ENCODE data around the gene EPB41L5. TPM values are rescaled to one million over a fixed set of nuclear protein-coding genes. Genes with fewer than 3 reads are reported as not detected.
A peak's percentile ranks its signal among the peaks of the same experiment; 100 is the strongest.

EPB41L5 gene
- total RNA-seq, 1 donor from 2014 or later: 78.0 TPM

- Mint-ChIP-seq H3K36me3 (ENCODE audit: low read depth, unreplicated experiment) (peaks cover 26% of the 10 kb centered on the region), H3K4me3 (ENCODE audit: unreplicated experiment) (no peak overlapping the region), H3K27me3 (ENCODE audit: unreplicated experiment) (peaks cover 23% of the 10 kb centered on the region), H3K27ac (ENCODE audit: unreplicated experiment) (no peak overlapping the region), H3K4me1 (ENCODE audit: unreplicated experiment) (peaks cover 34% of the 10 kb centered on the region), H3K9me3 (ENCODE audit: unreplicated experiment) (peaks cover 3% of the 10 kb centered on the region)
- TF ChIP-seq CTCF (IDR thresholded peaks at IDR 0.05; ENCODE audit: unreplicated experiment): no peak
- DNase-seq (ENCODE audit: low spot score): no peak
These were observed 206.4 kb downstream of the EPB41L5 start for GRCh38 chr2:120219291-120219690.

DNA sequence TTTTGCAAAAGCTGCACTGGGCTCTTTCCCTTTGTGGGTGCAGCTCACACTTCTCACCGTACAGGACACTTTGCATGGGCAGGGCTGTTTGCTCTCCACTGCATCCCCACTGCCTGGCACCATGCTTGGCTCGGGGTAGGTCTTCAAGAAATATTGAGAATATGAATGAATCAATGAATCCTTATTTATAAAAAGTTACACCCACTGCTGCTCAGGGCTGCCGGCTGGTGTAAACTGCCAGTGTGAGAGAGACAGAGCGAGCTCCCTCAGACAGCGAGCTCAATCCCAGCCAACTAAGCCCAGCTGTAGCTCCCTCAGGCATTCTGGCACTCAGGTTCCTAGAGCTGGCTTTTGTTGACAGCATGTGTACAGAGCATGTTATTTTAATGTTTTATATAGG, 206.9 kb downstream of the EPB41L5 start:
- Mint-ChIP-seq H3K9me3 (ENCODE audit: unreplicated experiment) (peaks cover 3% of the 10 kb centered on the region), H3K27me3 (ENCODE audit: unreplicated experiment) (peaks cover 23% of the 10 kb centered on the region), H3K4me1 (ENCODE audit: unreplicated experiment) (peaks cover 37% of the 10 kb centered on the region), H3K27ac (ENCODE audit: unreplicated experiment) (no peak overlapping the region), H3K36me3 (ENCODE audit: low read depth, unreplicated experiment) (peaks cover 26% of the 10 kb centered on the region), H3K4me3 (ENCODE audit: unreplicated experiment) (no peak overlapping the region)
- no peak for DNase-seq (ENCODE audit: low spot score)
- TF ChIP-seq CTCF (IDR thresholded peaks at IDR 0.05; ENCODE audit: unreplicated experiment): no peak

- peaks cover 38% of the 10 kb centered on the region for H3K4me1 Mint-ChIP-seq (ENCODE audit: unreplicated experiment)
- H3K36me3 Mint-ChIP-seq (ENCODE audit: low read depth, unreplicated experiment): peaks cover 26% of the 10 kb centered on the region
- TF ChIP-seq CTCF (IDR thresholded peaks at IDR 0.05; ENCODE audit: unreplicated experiment): no peak
- peaks cover 26% of the 10 kb centered on the region for H3K27me3 Mint-ChIP-seq (ENCODE audit: unreplicated experiment)
- no peak overlapping the region for H3K27ac Mint-ChIP-seq (ENCODE audit: unreplicated experiment)
- DNase-seq (ENCODE audit: low spot score): no peak
- peaks cover 3% of the 10 kb centered on the region for H3K9me3 Mint-ChIP-seq (ENCODE audit: unreplicated experiment)
- H3K4me3 Mint-ChIP-seq (ENCODE audit: unreplicated experiment): peak overlapping the region; percentile 60
These were observed 207.9 kb downstream of the EPB41L5 start for GRCh38 chr2:120220756-120221155.

DNA sequence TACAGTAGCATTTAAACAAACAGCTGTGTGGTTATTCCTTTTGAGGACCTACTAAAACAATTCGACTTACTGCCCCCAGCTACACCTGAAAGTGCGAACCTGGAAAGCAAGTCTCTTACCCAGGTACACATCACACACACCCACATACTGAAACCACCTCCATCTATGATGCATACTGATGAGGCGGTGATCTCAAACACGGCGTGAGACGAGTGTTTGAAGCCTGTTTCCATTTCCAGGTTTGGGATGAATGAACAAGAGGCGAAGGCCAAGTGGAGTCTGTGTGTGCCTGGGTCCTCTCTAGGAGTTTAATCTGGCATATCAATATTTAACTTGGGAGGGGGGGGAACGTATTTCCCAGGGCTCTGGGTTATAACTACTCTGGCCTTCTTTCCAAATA, 208.7 kb downstream of the EPB41L5 start:
- Mint-ChIP-seq H3K36me3 (ENCODE audit: low read depth, unreplicated experiment) (peaks cover 26% of the 10 kb centered on the region), H3K27ac (ENCODE audit: unreplicated experiment) (no peak overlapping the region), H3K4me3 (ENCODE audit: unreplicated experiment) (peak overlapping the region; percentile 87), H3K4me1 (ENCODE audit: unreplicated experiment) (peaks cover 43% of the 10 kb centered on the region), H3K27me3 (ENCODE audit: unreplicated experiment) (peaks cover 29% of the 10 kb centered on the region), H3K9me3 (ENCODE audit: unreplicated experiment) (peaks cover 3% of the 10 kb centered on the region)
- no peak for TF ChIP-seq CTCF (IDR thresholded peaks at IDR 0.05; ENCODE audit: unreplicated experiment)
- DNase-seq (ENCODE audit: low spot score): no peak

DNA sequence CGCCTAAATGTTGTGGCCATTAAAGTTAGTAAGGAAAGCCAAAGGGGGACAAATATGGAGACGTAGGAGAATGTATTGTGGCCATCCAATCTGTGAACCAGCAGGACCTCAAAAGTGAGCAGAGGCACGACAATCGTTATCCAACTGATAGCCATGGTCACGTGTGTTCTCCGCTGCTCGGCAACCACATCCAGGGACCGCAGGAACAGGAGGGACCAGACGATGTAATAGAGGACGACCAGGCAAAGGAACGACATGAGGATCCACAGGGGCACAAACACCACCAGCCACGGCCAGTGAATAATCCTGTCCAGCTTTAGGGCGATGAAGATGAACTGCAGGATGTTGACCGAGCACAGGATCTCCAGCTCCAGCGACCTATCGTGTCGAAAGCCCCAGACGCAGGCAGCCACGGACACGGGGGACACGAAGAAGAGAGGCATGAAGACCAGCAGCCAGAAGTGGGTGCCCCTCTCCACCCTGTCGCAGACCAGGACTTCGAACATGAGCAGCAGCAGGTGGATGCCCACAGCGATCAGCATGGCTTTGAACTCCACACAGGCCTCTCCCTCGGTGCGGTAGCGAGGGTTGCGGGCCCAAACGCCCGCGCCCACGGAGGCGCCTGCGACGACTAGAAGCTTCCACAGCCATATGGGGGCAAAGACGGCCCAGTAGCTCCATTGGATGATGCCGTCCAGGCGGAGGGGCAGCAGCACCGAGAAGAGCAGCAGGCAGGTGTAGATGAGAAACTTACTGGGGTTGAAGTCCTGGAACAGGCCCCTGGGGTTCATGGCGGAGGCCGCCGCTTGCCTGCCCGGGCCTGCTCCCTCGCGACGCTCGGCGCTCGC, 209.5 kb downstream of the EPB41L5 start:
- peaks cover 48% of the 10 kb centered on the region for H3K4me1 Mint-ChIP-seq (ENCODE audit: unreplicated experiment)
- TF ChIP-seq CTCF (IDR thresholded peaks at IDR 0.05; ENCODE audit: unreplicated experiment): no peak
- H3K4me3 Mint-ChIP-seq (ENCODE audit: unreplicated experiment): peak overlapping the region; percentile 87
- peak overlapping the region; percentile 84 for H3K27ac Mint-ChIP-seq (ENCODE audit: unreplicated experiment)
- peaks cover 26% of the 10 kb centered on the region for H3K36me3 Mint-ChIP-seq (ENCODE audit: low read depth, unreplicated experiment)
- H3K27me3 Mint-ChIP-seq (ENCODE audit: unreplicated experiment): peaks cover 37% of the 10 kb centered on the region
- H3K9me3 Mint-ChIP-seq (ENCODE audit: unreplicated experiment): peaks cover 3% of the 10 kb centered on the region
- DNase-seq (ENCODE audit: low spot score): no peak

Measured in endothelial cell (in vitro differentiated cells).